GM10847 (cell line): ENCODE results near the gene PSMD2.

Experiments used
- POLR2A ChIP-seq: IDR thresholded peaks from 2 replicates; pipeline ENCODE4 v1.6.1; 2011; ENCODE audit not compliant: insufficient read length; ENCODE audit errors: extremely low read depth

Gene PSMD2

GRCh38 chr3:184275381-184275701 lies 23.7 kb upstream of the PSMD2 start:
- no peak for TF ChIP-seq POLR2A

GRCh38 chr3:184275961-184276910 lies 22.8 kb upstream of the PSMD2 start, which contains the start of gene ECE2:
Gene ECE2, plus strand, starts transcription at chr3:184276022. Its CDS starts 132 bp downstream, at chr3:184276154.
- no peak for TF ChIP-seq POLR2A

- TF ChIP-seq POLR2A: no peak
Observed at GRCh38 chr3:184277366-184277765, 21.7 kb upstream of the PSMD2 start.

DNA sequence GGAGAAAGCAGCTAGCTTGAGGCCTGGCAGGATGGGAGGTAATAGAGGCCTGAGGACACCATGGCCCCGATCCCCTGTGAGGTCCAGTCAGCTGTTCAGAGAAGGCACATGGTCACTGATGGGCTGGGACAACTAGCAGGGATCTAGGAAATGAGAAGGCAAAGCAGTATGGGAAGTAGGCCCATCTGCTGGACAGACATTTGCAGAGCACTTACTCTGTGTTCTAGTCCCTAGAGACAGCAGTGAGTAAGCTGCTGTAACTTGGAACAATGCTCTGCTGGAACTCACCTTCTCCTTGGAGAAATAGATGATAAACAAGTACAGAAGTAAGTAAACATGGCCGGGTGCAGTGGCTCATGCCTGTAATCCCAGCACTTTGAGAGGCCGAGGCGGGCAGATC lies 16.1 kb upstream of the PSMD2 start:
- TF ChIP-seq POLR2A: no peak

- no peak for TF ChIP-seq POLR2A
Observed at GRCh38 chr3:184283681-184284080, 15.4 kb upstream of the PSMD2 start.

DNA sequence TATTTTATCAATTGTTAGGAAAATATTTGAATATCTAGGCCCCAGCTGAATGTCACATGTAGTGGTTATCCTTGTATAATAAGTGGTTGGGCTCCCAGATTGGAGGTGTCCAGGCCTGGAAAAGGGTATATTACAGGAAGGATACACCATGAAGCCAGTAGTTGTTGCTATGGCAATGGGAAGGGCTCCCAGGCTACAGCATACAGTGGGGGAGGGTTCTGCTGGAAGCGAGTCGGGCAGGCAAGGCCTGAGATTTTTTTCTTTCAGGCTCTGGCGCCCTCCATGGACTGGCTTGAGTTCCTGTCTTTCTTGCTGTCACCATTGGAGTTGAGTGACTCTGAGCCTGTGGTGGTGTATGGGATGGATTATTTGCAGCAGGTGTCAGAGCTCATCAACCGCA lies 14.3 kb upstream of the PSMD2 start:
- no peak for TF ChIP-seq POLR2A

DNA sequence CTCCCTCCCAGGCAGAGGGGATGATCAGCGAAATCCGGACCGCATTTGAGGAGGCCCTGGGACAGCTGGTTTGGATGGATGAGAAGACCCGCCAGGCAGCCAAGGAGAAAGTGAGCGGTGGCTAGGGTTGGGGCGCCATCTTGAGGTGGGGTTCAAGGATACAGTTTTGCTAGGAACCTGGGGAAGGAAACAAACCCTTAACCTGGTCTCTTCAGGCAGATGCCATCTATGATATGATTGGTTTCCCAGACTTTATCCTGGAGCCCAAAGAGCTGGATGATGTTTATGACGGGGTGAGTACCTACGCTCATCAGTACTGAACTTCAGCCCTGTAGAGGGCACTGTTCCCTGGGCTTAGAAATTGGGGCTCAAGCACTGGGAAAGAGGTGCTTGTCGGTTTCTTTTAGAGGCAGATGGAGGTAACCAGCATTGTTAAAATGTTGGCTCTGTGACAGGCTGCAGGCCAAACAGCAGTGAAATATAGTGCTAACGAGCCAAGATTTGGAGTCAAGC lies 9.6 kb upstream of the PSMD2 start:
- TF ChIP-seq POLR2A: no peak

DNA sequence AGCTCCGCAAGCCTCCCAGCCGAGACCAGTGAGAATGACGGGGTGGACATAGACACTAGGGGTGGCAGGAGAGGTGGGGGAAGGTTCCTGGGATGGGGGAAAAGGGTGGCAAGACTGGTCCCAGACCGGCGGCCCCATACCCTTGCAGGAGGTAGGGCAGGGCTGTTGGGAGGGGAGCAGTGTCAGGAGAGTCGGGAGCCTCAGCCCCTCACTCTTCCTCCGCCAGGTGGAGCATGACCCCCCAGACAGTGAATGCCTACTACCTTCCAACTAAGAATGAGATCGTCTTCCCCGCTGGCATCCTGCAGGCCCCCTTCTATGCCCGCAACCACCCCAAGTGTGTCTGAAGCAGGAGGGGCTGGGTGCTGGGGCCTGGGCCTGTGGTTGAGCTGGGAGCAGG lies 8.7 kb upstream of the PSMD2 start:
- no peak for TF ChIP-seq POLR2A

DNA sequence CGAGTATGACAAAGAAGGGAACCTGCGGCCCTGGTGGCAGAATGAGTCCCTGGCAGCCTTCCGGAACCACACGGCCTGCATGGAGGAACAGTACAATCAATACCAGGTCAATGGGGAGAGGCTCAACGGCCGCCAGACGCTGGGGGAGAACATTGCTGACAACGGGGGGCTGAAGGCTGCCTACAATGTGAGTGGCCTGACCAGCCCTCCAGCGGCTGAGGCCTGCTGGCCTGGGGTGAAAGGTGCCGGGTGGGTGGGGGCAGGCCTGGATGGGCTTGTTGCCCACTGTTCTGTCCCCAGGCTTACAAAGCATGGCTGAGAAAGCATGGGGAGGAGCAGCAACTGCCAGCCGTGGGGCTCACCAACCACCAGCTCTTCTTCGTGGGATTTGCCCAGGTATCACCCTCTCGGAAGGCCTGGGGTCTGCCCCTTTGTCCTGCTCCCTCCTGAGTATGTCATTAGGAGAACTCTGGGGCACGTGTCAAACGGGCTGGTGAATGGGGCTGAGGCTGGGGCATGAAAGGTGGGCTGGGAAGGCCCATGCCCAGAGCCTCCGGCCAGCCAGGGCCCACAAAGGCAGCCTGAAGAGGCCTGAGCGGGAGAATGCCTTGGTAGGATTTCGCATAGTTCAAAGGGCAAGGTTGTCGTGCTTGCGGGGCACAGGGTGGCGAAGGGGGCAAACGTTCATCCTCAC lies 7.8 kb upstream of the PSMD2 start:
- TF ChIP-seq POLR2A: no peak

DNA sequence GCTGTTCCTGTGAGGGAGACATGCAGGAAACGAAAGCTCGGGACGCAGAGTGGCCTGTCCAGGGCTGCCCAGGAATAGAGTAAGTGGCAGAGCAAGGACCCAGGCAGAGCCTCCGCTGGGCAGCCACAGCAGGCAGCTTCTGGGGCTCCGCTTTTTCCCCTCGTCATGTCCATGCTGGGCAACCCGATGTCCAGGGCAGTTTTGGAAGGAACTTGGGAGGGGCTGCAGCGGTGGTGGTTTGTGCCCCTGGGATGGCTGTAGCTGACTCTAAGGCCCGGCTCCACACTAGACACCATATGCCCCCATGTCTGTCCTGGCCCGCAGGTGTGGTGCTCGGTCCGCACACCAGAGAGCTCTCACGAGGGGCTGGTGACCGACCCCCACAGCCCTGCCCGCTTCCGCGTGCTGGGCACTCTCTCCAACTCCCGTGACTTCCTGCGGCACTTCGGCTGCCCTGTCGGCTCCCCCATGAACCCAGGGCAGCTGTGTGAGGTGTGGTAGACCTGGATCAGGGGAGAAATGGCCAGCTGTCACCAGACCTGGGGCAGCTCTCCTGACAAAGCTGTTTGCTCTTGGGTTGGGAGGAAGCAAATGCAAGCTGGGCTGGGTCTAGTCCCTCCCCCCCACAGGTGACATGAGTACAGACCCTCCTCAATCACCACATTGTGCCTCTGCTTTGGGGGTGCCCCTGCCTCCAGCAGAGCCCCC lies 7.1 kb upstream of the PSMD2 start:
- no peak for TF ChIP-seq POLR2A

DNA sequence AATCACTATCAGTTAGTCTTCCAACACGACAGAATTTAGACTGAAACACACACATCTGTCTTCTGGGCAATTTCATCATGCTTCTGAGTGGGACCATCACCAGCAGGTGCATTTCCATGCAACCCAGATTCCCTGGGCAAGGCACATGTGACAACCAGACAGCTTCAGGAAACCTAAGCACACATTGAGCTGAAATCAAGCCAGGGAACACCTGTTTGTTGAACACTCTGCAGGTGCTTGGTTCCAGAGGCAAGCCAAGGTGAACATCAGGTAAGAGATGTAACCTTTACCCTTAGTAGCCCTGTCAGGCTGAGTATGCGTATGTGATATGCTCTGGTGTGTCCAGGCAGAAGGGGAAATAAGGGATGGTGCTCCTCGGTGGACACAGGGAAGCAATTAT lies 3.3 kb upstream of the PSMD2 start:
- TF ChIP-seq POLR2A: no peak

GRCh38 chr3:184296616-184297015 lies 2.4 kb upstream of the PSMD2 start:
- no peak for TF ChIP-seq POLR2A

GRCh38 chr3:184299488-184300377 lies 692 bp downstream of the PSMD2 start:
- TF ChIP-seq POLR2A: no peak

DNA sequence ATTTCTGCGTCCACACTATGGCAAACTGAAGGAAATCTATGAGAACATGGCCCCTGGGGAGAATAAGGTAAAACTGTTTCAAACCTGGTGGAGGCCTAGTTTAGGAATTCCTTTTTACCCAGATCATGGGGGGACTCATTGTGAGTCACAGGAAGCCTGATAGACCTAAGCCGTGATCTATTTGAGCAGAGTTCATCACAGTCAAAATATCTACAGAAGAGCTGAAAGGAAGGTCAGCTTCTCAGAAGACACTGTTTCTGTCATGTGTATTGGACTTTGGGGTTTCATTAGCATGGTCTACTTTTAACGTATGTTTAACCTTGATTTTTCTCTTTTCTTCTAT lies 1.3 kb downstream of the PSMD2 start:
- no peak for TF ChIP-seq POLR2A

GRCh38 chr3:184305577-184305976 lies 6.5 kb downstream of the PSMD2 start:
- no peak for TF ChIP-seq POLR2A
